WTC11 (cell line): ENCODE results near the gene CNTNAP2. TPM values are rescaled to one million over a fixed set of nuclear protein-coding genes. Genes with fewer than 3 reads are reported as not detected.
A peak's percentile ranks its signal among the peaks of the same experiment; 100 is the strongest.

Source experiments
- ATAC-seq: fragments of 200-7000 bp; cut with Tn5 transposase; 2 replicates; pipeline ENCODE4 v1.10.0; 2021; ENCODE audit warnings: mild to moderate bottlenecking, moderate library complexity
- CTCF ChIA-PET: fragments of 300-600 bp; sonication (Branson Sonifier 250); formaldehyde crosslinking; loops from one replicate; lab custom pipeline; 2021; ENCODE audit warnings: antibody characterized with exemption; lab: Charles Lee
- POLR2A ChIA-PET: fragments of 350-600 bp; sonication (Branson Sonifier 250); formaldehyde crosslinking; loops from one replicate; lab custom pipeline; 2021; ENCODE audit warnings: antibody characterized with exemption; lab: Charles Lee
- DNase-seq: peaks from one replicate; pipeline ENCODE4 v3.0.0; 2021; ENCODE audit warnings: low spot score
- H3K27ac Mint-ChIP-seq: 2 replicates; pipeline ENCODE4 v1.8.0; 2021; ENCODE audit warnings: mixed read lengths
- H3K27me3 Mint-ChIP-seq: 2 replicates; pipeline ENCODE4 v1.8.0; 2021; ENCODE audit warnings: low read depth, mild to moderate bottlenecking, moderate library complexity, mixed read lengths
- H3K36me3 Mint-ChIP-seq: 2 replicates; pipeline ENCODE4 v1.8.0; 2021; ENCODE audit warnings: mixed read lengths
- H3K4me1 Mint-ChIP-seq: 2 replicates; pipeline ENCODE4 v1.8.0; 2022; ENCODE audit warnings: mixed read lengths
- H3K4me3 Mint-ChIP-seq: 2 replicates; pipeline ENCODE4 v1.8.0; 2021; ENCODE audit warnings: mild to moderate bottlenecking, moderate library complexity, mixed read lengths
- H3K9me3 Mint-ChIP-seq: 2 replicates; pipeline ENCODE4 v1.8.0; 2021; ENCODE audit warnings: mixed read lengths
- ATF1 ChIP-seq: sonication (generic); formaldehyde crosslinking; IDR thresholded peaks from 2 replicates; pipeline ENCODE4 v1.8.1; 2023; ENCODE audit warnings: mild to moderate bottlenecking, moderate library complexity, missing genetic modification reagents
- ETV6 ChIP-seq: sonication (generic); formaldehyde crosslinking; IDR thresholded peaks from 2 replicates; pipeline ENCODE4 v1.8.1; 2022; ENCODE audit warnings: mild to moderate bottlenecking, missing genetic modification reagents
- FOXJ3 ChIP-seq: sonication (generic); formaldehyde crosslinking; IDR thresholded peaks from 2 replicates; pipeline ENCODE4 v1.9.0; 2021; ENCODE audit warnings: missing genetic modification reagents, mild to moderate bottlenecking, borderline replicate concordance
- FOXP1 ChIP-seq: sonication (generic); formaldehyde crosslinking; IDR thresholded peaks from 2 replicates; pipeline ENCODE4 v1.8.0; 2022; ENCODE audit warnings: missing genetic modification reagents, mild to moderate bottlenecking, moderate library complexity, borderline replicate concordance
- GRHL2 ChIP-seq: fragments of 250-450 bp; sonication (Bioruptor Pico); IDR thresholded peaks from 2 replicates; pipeline ENCODE4 v1.8.0; 2022; ENCODE audit warnings: mild to moderate bottlenecking, moderate library complexity; ENCODE audit not compliant: insufficient replicate concordance, severe bottlenecking
- GTF2I ChIP-seq: fragments of 250-450 bp; sonication (Bioruptor Pico); conservative IDR thresholded peaks from 2 replicates; pipeline ENCODE4 v1.4.0; 2021; ENCODE audit warnings: mild to moderate bottlenecking
- IRF2 ChIP-seq: sonication (generic); formaldehyde crosslinking; IDR thresholded peaks from 2 replicates; pipeline ENCODE4 v1.8.0; 2022; ENCODE audit warnings: low read depth, missing genetic modification reagents, borderline replicate concordance
- RELA ChIP-seq: sonication (generic); formaldehyde crosslinking; IDR thresholded peaks from 2 replicates; pipeline ENCODE4 v1.8.1; 2022; ENCODE audit warnings: missing genetic modification reagents, mild to moderate bottlenecking, borderline replicate concordance
- SOX15 ChIP-seq: fragments of 250-450 bp; sonication (Bioruptor Pico); IDR thresholded peaks from 2 replicates; pipeline ENCODE4 v1.9.0; 2021; ENCODE audit warnings: mild to moderate bottlenecking
- SP1 ChIP-seq: sonication (generic); formaldehyde crosslinking; conservative IDR thresholded peaks from 2 replicates; pipeline ENCODE4 v1.8.1; 2022; ENCODE audit warnings: missing genetic modification reagents
- TEAD4 ChIP-seq: sonication (generic); formaldehyde crosslinking; IDR thresholded peaks from 2 replicates; pipeline ENCODE4 v1.8.0; 2022; ENCODE audit warnings: mild to moderate bottlenecking, missing genetic modification reagents
- ZNF121 ChIP-seq: sonication (generic); formaldehyde crosslinking; IDR thresholded peaks from 2 replicates; pipeline ENCODE4 v1.8.0; 2023; ENCODE audit warnings: missing genetic modification reagents
- ZNF138 ChIP-seq: sonication (generic); formaldehyde crosslinking; conservative IDR thresholded peaks from 2 replicates; pipeline ENCODE4 v1.8.1; 2022; ENCODE audit warnings: mild to moderate bottlenecking, moderate library complexity, missing genetic modification reagents
- ZNF232 ChIP-seq: sonication (generic); formaldehyde crosslinking; IDR thresholded peaks from 2 replicates; pipeline ENCODE4 v1.8.0; 2022; ENCODE audit warnings: mild to moderate bottlenecking, missing genetic modification reagents
- ZNF263 ChIP-seq: sonication (generic); formaldehyde crosslinking; IDR thresholded peaks from 2 replicates; pipeline ENCODE4 v1.8.1; 2022; ENCODE audit warnings: low read depth, mild to moderate bottlenecking, moderate library complexity, missing genetic modification reagents
- ZNF671 ChIP-seq: fragments of 250-450 bp; sonication (Bioruptor Pico); IDR thresholded peaks from 2 replicates; pipeline ENCODE4 v1.8.0; 2021; ENCODE audit warnings: mild to moderate bottlenecking
- total RNA-seq: library from RNA; stranded (reverse); gene quantifications from 3 replicates; pipeline ENCODE4 v1.2.3, GENCODE V29; 2021
- TF ChIP-seq, protein P1 (sequence below): fragments of 250-450 bp; sonication (Bioruptor Pico); IDR thresholded peaks from 2 replicates; pipeline ENCODE4 v1.9.0; 2021; ENCODE audit warnings: moderate library complexity, mild to moderate bottlenecking, inconsistent platforms, borderline replicate concordance
- TF ChIP-seq, protein P2 (sequence below): sonication (generic); formaldehyde crosslinking; IDR thresholded peaks from 2 replicates; pipeline ENCODE4 v1.8.1; 2022; ENCODE audit warnings: missing genetic modification reagents, borderline replicate concordance
- TF ChIP-seq, protein P3 (sequence below): fragments of 250-450 bp; sonication (Bioruptor Pico); IDR thresholded peaks from 2 replicates; pipeline ENCODE4 v2.1.2; 2022; ENCODE audit warnings: mild to moderate bottlenecking, moderate library complexity
- TF ChIP-seq, protein P4 (sequence below): sonication (generic); formaldehyde crosslinking; IDR thresholded peaks from 2 replicates; pipeline ENCODE4 v1.8.0; 2023; ENCODE audit warnings: missing genetic modification reagents
- TF ChIP-seq, protein P5 (sequence below): sonication (generic); formaldehyde crosslinking; IDR thresholded peaks from 2 replicates; pipeline ENCODE4 v1.8.1; 2023; ENCODE audit warnings: mild to moderate bottlenecking, missing genetic modification reagents, moderate library complexity
- TF ChIP-seq, protein P6 (sequence below): sonication (generic); formaldehyde crosslinking; IDR thresholded peaks from 2 replicates; pipeline ENCODE4 v1.8.0; 2022; ENCODE audit warnings: mild to moderate bottlenecking, missing genetic modification reagents
- TF ChIP-seq, protein P7 (sequence below): sonication (generic); formaldehyde crosslinking; IDR thresholded peaks from 2 replicates; pipeline ENCODE4 v1.8.1; 2023; ENCODE audit warnings: mild to moderate bottlenecking, moderate library complexity, missing genetic modification reagents
- TF ChIP-seq, protein P8 (sequence below): sonication (generic); formaldehyde crosslinking; conservative IDR thresholded peaks from 2 replicates; pipeline ENCODE4 v1.8.1; 2023; ENCODE audit warnings: mild to moderate bottlenecking, low read depth, missing genetic modification reagents, moderate library complexity

CNTNAP2 gene
- total RNA-seq, 1 experiment from 2014 or later, result 63.8 TPM

DNA sequence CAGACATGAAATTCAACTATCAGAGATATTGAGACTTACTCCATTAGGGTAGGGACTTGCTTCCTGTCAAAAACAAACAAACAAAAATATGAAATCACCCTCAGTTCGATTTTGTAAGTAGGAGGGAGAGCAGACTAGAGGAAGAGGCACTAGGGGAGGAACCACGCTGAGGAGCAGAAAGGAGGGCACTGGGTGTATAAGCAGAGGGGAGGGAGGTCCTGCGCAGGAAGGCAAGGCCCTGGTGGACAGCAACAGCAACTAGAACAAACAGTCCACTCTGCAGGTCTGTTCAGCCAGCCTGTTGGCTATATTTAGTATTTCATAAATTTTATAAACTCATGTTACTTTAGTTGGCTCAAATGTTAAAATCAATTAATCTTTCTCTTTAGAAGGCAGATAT, 1536.9 kb downstream of the CNTNAP2 start (continued):
- TF ChIP-seq IRF2 (CRISPR knock-in tag), result no peak
- no peak for TF ChIP-seq RELA
- TF ChIP-seq GTF2I (CRISPR knock-in tag), result no peak
- TF ChIP-seq ZNF121 (CRISPR knock-in tag), result no peak
- TF ChIP-seq ZNF232 (CRISPR knock-in tag), result no peak
- no peak for TF ChIP-seq ZNF671 (CRISPR knock-in tag)
- TF ChIP-seq, protein P1, sequence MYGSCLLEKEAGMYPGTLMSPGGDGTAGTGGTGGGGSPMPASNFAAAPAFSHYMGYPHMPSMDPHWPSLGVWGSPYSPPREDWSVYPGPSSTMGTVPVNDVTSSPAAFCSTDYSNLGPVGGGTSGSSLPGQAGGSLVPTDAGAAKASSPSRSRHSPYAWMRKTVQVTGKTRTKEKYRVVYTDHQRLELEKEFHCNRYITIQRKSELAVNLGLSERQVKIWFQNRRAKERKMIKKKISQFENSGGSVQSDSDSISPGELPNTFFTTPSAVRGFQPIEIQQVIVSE (CRISPR knock-in tag), result no peak

DNA sequence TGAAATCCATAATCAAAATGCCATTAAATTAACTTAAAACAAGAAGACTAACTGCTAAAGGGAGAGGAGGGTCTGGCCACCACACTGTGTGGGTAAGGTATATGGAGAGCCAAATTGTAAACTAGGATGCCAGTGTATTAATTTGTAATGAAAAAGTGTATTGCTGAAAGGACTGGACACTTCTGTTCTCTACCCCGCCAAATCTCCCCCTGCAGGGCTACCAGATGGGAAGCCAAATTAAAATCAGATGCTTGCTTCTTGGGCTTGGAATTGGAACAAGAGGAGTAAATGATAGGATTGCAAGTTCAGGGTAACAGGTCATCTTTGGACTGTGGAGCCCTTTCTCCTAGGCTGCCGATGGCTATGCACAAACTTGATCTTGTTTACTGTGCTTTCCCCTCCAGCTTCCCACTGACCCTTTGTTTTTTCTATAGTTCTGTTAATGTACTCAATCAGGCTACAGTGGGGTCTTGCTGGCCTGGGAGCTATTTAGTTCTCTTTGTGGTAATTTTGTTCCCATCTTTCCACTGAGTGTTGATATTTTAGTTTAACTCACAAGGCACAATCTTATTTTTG, 1541.9 kb downstream of the CNTNAP2 start:
- Mint-ChIP-seq H3K36me3 (no peaks in the 10 kb centered on the region), H3K27ac (peak overlapping the region; percentile 59), H3K4me1 (peaks cover 36% of the 10 kb centered on the region), H3K9me3 (no peaks in the 10 kb centered on the region), H3K4me3 (no peak overlapping the region), H3K27me3 (no peaks in the 10 kb centered on the region)
- DNase-seq, result no peak
- TF ChIP-seq GRHL2 (CRISPR knock-in tag) (no peak), SP1 (CRISPR knock-in tag) (no peak), FOXP1 (CRISPR knock-in tag) (no peak), ZNF138 (no peak), FOXJ3 (CRISPR knock-in tag) (no peak), GTF2I (CRISPR knock-in tag) (no peak), TEAD4 (CRISPR knock-in tag) (no peak), ZNF263 (CRISPR knock-in tag) (no peak), SOX15 (CRISPR knock-in tag) (no peak), ATF1 (CRISPR knock-in tag) (no peak), ETV6 (CRISPR knock-in tag) (no peak)
- TF ChIP-seq, protein P2, sequence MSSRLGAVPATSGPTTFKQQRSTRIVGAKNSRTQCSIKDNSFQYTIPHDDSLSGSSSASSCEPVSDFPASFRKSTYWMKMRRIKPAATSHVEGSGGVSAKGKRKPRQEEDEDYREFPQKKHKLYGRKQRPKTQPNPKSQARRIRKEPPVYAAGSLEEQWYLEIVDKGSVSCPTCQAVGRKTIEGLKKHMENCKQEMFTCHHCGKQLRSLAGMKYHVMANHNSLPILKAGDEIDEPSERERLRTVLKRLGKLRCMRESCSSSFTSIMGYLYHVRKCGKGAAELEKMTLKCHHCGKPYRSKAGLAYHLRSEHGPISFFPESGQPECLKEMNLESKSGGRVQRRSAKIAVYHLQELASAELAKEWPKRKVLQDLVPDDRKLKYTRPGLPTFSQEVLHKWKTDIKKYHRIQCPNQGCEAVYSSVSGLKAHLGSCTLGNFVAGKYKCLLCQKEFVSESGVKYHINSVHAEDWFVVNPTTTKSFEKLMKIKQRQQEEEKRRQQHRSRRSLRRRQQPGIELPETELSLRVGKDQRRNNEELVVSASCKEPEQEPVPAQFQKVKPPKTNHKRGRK (CRISPR knock-in tag), result no peak
- TF ChIP-seq, protein P1 (CRISPR knock-in tag), result no peak
- TF ChIP-seq, protein P3, sequence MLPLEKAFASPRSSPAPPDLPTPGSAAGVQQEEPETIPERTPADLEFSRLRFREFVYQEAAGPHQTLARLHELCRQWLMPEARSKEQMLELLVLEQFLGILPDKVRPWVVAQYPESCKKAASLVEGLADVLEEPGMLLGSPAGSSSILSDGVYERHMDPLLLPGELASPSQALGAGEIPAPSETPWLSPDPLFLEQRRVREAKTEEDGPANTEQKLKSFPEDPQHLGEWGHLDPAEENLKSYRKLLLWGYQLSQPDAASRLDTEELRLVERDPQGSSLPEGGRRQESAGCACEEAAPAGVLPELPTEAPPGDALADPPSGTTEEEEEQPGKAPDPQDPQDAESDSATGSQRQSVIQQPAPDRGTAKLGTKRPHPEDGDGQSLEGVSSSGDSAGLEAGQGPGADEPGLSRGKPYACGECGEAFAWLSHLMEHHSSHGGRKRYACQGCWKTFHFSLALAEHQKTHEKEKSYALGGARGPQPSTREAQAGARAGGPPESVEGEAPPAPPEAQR (CRISPR knock-in tag), result no peak
- TF ChIP-seq, protein P4, sequence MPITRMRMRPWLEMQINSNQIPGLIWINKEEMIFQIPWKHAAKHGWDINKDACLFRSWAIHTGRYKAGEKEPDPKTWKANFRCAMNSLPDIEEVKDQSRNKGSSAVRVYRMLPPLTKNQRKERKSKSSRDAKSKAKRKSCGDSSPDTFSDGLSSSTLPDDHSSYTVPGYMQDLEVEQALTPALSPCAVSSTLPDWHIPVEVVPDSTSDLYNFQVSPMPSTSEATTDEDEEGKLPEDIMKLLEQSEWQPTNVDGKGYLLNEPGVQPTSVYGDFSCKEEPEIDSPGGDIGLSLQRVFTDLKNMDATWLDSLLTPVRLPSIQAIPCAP (CRISPR knock-in tag), result no peak
- TF ChIP-seq, protein P5, sequence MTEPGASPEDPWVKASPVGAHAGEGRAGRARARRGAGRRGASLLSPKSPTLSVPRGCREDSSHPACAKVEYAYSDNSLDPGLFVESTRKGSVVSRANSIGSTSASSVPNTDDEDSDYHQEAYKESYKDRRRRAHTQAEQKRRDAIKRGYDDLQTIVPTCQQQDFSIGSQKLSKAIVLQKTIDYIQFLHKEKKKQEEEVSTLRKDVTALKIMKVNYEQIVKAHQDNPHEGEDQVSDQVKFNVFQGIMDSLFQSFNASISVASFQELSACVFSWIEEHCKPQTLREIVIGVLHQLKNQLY (CRISPR knock-in tag), result no peak
- TF ChIP-seq, protein P6, sequence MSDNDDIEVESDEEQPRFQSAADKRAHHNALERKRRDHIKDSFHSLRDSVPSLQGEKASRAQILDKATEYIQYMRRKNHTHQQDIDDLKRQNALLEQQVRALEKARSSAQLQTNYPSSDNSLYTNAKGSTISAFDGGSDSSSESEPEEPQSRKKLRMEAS (CRISPR knock-in tag), result no peak
- TF ChIP-seq, protein P7, sequence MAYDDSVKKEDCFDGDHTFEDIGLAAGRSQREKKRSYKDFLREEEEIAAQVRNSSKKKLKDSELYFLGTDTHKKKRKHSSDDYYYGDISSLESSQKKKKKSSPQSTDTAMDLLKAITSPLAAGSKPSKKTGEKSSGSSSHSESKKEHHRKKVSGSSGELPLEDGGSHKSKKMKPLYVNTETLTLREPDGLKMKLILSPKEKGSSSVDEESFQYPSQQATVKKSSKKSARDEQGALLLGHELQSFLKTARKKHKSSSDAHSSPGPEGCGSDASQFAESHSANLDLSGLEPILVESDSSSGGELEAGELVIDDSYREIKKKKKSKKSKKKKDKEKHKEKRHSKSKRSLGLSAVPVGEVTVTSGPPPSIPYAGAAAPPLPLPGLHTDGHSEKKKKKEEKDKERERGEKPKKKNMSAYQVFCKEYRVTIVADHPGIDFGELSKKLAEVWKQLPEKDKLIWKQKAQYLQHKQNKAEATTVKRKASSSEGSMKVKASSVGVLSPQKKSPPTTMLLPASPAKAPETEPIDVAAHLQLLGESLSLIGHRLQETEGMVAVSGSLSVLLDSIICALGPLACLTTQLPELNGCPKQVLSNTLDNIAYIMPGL, result no peak
- TF ChIP-seq, protein P8, sequence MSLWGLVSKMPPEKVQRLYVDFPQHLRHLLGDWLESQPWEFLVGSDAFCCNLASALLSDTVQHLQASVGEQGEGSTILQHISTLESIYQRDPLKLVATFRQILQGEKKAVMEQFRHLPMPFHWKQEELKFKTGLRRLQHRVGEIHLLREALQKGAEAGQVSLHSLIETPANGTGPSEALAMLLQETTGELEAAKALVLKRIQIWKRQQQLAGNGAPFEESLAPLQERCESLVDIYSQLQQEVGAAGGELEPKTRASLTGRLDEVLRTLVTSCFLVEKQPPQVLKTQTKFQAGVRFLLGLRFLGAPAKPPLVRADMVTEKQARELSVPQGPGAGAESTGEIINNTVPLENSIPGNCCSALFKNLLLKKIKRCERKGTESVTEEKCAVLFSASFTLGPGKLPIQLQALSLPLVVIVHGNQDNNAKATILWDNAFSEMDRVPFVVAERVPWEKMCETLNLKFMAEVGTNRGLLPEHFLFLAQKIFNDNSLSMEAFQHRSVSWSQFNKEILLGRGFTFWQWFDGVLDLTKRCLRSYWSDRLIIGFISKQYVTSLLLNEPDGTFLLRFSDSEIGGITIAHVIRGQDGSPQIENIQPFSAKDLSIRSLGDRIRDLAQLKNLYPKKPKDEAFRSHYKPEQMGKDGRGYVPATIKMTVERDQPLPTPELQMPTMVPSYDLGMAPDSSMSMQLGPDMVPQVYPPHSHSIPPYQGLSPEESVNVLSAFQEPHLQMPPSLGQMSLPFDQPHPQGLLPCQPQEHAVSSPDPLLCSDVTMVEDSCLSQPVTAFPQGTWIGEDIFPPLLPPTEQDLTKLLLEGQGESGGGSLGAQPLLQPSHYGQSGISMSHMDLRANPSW (CRISPR knock-in tag), result no peak
- ChIA-PET POLR2A (no interaction called here), CTCF (no interaction called here)
- ATAC-seq, result peak; percentile 76
